PFSK-1 (cell line): ENCODE results near the gene MAGI1.

Source experiments
- TAF1 ChIP-seq: IDR thresholded peaks from 2 replicates; pipeline ENCODE4 v1.6.1; 2012; ENCODE audit warnings: low read length, control low read depth, borderline replicate concordance; ENCODE audit not compliant: insufficient read depth
- TF ChIP-seq, protein P1 (sequence below), 2 experiments: IDR thresholded peaks; 2 replicates each; pipeline versions ENCODE4 v1.6.1 to v1.8.0; 2011 to 2012; ENCODE audit warnings: low read depth in 2 of 2, low read length in 2 of 2, control low read depth in 1 of 2, inconsistent platforms in 1 of 2, mild to moderate bottlenecking in 1 of 2, moderate library complexity in 1 of 2; ENCODE audit not compliant: insufficient read depth in 1 of 2

DNA sequence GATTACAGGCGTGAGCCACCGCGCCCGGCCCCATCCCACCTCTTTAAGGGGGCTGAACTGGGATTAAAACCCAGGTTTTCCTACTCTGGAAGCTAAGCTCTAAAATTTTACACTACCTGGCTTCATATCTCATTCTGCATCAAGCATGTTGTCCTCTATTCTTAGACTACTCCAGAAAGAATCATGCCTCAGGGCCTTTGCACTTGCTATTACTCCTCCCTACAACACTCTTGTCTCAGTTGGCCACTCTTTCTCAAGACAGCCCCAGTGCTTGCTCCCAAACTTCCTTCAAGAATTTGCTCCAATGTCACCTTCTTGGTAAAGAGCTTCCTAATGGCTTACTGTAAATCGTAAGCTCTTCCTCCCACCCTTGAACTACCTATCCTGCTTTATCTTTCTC is 521.7 kb downstream of the MAGI1 start:
- TF ChIP-seq, protein P1, sequence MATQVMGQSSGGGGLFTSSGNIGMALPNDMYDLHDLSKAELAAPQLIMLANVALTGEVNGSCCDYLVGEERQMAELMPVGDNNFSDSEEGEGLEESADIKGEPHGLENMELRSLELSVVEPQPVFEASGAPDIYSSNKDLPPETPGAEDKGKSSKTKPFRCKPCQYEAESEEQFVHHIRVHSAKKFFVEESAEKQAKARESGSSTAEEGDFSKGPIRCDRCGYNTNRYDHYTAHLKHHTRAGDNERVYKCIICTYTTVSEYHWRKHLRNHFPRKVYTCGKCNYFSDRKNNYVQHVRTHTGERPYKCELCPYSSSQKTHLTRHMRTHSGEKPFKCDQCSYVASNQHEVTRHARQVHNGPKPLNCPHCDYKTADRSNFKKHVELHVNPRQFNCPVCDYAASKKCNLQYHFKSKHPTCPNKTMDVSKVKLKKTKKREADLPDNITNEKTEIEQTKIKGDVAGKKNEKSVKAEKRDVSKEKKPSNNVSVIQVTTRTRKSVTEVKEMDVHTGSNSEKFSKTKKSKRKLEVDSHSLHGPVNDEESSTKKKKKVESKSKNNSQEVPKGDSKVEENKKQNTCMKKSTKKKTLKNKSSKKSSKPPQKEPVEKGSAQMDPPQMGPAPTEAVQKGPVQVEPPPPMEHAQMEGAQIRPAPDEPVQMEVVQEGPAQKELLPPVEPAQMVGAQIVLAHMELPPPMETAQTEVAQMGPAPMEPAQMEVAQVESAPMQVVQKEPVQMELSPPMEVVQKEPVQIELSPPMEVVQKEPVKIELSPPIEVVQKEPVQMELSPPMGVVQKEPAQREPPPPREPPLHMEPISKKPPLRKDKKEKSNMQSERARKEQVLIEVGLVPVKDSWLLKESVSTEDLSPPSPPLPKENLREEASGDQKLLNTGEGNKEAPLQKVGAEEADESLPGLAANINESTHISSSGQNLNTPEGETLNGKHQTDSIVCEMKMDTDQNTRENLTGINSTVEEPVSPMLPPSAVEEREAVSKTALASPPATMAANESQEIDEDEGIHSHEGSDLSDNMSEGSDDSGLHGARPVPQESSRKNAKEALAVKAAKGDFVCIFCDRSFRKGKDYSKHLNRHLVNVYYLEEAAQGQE (IDR thresholded peaks at IDR 0.05; ENCODE audit: insufficient read depth in 1 of 2, low read depth in 2 of 2, low read length in 2 of 2): no peak
- no peak for TF ChIP-seq TAF1
